SU-DHL-6 (cell line): ENCODE data around the gene CRMP1.

ENCODE experiments used
- H2AFZ ChIP-seq: fragments of 200-600 bp; sonication (generic); 2 replicates; pipeline ENCODE4 v1.6.1; 2014; ENCODE audit warnings: low read depth, mild to moderate bottlenecking, moderate library complexity, mixed read lengths, antibody characterized with exemption, low read length; ENCODE audit not compliant: severe bottlenecking
- H3F3A ChIP-seq: fragments of 200-600 bp; shearing (Covaris generic); 2 replicates; pipeline ENCODE4 v1.6.0; 2016; ENCODE audit warnings: antibody characterized with exemption, mild to moderate bottlenecking; ENCODE audit not compliant: insufficient read depth
- H3K27ac ChIP-seq: fragments of 200-600 bp; sonication (generic); 2 replicates; pipeline ENCODE4 v1.5.1; 2016; ENCODE audit warnings: low read depth, mild to moderate bottlenecking, low read length, moderate library complexity, mixed read lengths
- H3K27me3 ChIP-seq: fragments of 200-600 bp; sonication (generic), shearing (Covaris generic); 2 replicates; pipeline ENCODE4 v1.6.0; 2014; ENCODE audit warnings: mild to moderate bottlenecking, low read length
- H3K36me3 ChIP-seq: fragments of 200-600 bp; sonication (generic); 2 replicates; pipeline ENCODE4 v1.6.1; 2014; ENCODE audit warnings: mild to moderate bottlenecking, low read length, mixed read lengths
- H3K4me2 ChIP-seq: fragments of 300-600, 200-600 bp; shearing (Covaris generic), sonication (generic); 2 replicates; pipeline ENCODE4 v1.6.0; 2014; ENCODE audit warnings: low read length, low read depth, mild to moderate bottlenecking; ENCODE audit not compliant: poor library complexity, severe bottlenecking
- H3K4me3 ChIP-seq: fragments of 200-600 bp; sonication (generic); 2 replicates; pipeline ENCODE4 v1.5.1; 2014; ENCODE audit warnings: antibody characterized with exemption, low read length, mild to moderate bottlenecking, mixed read lengths; ENCODE audit not compliant: insufficient read depth, poor library complexity, severe bottlenecking
- H3K79me2 ChIP-seq: fragments of 200-600 bp; sonication (generic); 2 replicates; pipeline ENCODE4 v1.6.1; 2014; ENCODE audit warnings: mild to moderate bottlenecking, low read length, moderate library complexity; ENCODE audit not compliant: insufficient read depth
- H3K9ac ChIP-seq: fragments of 200-600 bp; sonication (generic); 2 replicates; pipeline ENCODE4 v1.7.0; 2014; ENCODE audit warnings: mild to moderate bottlenecking, low read length
- H3K9me2 ChIP-seq: fragments of 200-600 bp; sonication (generic); replicated peaks from 2 replicates; pipeline ENCODE4 v1.6.1; 2014; ENCODE audit warnings: low read length; ENCODE audit not compliant: insufficient read depth
- H3K9me3 ChIP-seq: fragments of 200-600 bp; sonication (generic); 2 replicates; pipeline ENCODE4 v1.6.1; 2014; ENCODE audit warnings: low read length, mixed read lengths; ENCODE audit not compliant: insufficient read depth
- H4K20me1 ChIP-seq: fragments of 200-600 bp; sonication (generic); 2 replicates; pipeline ENCODE4 v1.6.1; 2014; ENCODE audit warnings: low read depth, mild to moderate bottlenecking, antibody characterized with exemption, low read length, moderate library complexity, mixed read lengths
- EZH2phosphoT487 ChIP-seq: fragments of 200-600 bp; sonication (generic), shearing (Covaris generic); conservative IDR thresholded peaks from 2 replicates; pipeline ENCODE4 v1.6.1; 2018; ENCODE audit warnings: mild to moderate bottlenecking, antibody characterized with exemption, low read length, moderate library complexity, mixed read lengths
- TF ChIP-seq, protein P1 (sequence below): fragments of 200-600 bp; sonication (generic); IDR thresholded peaks from one replicate; pipeline ENCODE4 v1.5.1; 2017; ENCODE audit warnings: antibody characterized with exemption, mild to moderate bottlenecking, low read length, moderate library complexity; ENCODE audit not compliant: insufficient read depth, poor library complexity, severe bottlenecking

The CRMP1 gene

GRCh38 chr4:5927116-5927515, 34.2 kb upstream of the CRMP1 start:
- Histone ChIP-seq H3F3A (no peaks in the 10 kb centered on the region), H3K79me2 (no peaks in the 10 kb centered on the region), H4K20me1 (no peaks in the 10 kb centered on the region), H3K27me3 (no peaks in the 10 kb centered on the region), H3K9me2 (no peaks in the 10 kb centered on the region), H3K27ac (no peak overlapping the region), H2AFZ (no peak overlapping the region), H3K4me3 (no peak overlapping the region), H3K9ac (no peak overlapping the region), H3K4me2 (no peak overlapping the region), H3K36me3 (no peaks in the 10 kb centered on the region), H3K9me3 (no peaks in the 10 kb centered on the region)
- TF ChIP-seq, protein P1, sequence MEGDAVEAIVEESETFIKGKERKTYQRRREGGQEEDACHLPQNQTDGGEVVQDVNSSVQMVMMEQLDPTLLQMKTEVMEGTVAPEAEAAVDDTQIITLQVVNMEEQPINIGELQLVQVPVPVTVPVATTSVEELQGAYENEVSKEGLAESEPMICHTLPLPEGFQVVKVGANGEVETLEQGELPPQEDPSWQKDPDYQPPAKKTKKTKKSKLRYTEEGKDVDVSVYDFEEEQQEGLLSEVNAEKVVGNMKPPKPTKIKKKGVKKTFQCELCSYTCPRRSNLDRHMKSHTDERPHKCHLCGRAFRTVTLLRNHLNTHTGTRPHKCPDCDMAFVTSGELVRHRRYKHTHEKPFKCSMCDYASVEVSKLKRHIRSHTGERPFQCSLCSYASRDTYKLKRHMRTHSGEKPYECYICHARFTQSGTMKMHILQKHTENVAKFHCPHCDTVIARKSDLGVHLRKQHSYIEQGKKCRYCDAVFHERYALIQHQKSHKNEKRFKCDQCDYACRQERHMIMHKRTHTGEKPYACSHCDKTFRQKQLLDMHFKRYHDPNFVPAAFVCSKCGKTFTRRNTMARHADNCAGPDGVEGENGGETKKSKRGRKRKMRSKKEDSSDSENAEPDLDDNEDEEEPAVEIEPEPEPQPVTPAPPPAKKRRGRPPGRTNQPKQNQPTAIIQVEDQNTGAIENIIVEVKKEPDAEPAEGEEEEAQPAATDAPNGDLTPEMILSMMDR: no peak
- TF ChIP-seq EZH2phosphoT487: no peak

- Histone ChIP-seq H4K20me1 (no peaks in the 10 kb centered on the region), H3K9me3 (no peaks in the 10 kb centered on the region), H3F3A (no peaks in the 10 kb centered on the region), H3K27me3 (no peaks in the 10 kb centered on the region), H3K9me2 (no peaks in the 10 kb centered on the region), H3K4me2 (no peak overlapping the region), H3K79me2 (no peaks in the 10 kb centered on the region), H3K27ac (no peak overlapping the region), H2AFZ (no peak overlapping the region), H3K36me3 (no peaks in the 10 kb centered on the region), H3K4me3 (no peak overlapping the region), H3K9ac (no peak overlapping the region)
- TF ChIP-seq, protein P1: no peak
- no peak for TF ChIP-seq EZH2phosphoT487
These were observed 33.7 kb upstream of the CRMP1 start for GRCh38 chr4:5926598-5926997.

DNA sequence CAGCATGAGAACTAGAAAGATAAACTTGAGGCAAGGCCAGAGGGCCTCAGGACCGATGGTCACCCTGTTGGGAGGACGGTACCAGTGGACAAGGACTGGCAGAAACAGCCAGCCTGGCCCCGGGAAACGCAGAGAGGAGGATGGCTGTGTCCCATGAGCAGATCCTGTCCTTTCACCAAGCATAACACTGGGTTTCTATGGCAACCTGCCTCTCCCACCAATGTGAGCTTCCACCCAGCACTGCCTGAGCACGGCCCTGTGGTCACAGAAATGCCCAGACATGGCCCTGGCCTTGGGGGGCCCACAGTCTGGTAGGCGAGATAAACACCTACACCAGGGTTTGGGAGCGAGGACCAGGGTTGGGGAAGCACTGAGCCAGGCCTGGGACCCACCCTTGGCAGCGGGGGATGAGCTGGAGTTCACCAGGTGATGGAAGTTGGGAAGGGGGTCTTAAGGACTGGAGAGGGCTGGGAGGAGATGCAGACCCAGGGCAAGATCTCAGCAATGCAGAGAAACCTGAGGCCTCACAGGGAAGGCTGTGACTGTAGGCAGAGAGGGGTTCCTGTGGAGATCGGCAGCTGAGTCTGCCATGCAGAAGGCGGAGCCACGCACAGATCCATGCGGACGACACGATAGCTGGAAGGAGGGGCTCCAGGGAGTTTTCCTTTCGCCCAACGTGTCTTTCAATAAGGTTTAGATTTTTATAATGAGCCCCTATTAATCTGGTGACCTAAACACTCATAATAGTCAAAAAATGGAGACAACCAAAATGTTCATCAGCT, 32.7 kb upstream of the CRMP1 start:
- H3K27ac ChIP-seq: no peak overlapping the region
- H3K9me3 ChIP-seq: no peaks in the 10 kb centered on the region
- no peaks in the 10 kb centered on the region for H4K20me1 ChIP-seq
- no peak overlapping the region for H3K9ac ChIP-seq
- H3K4me2 ChIP-seq: no peak overlapping the region
- H3K9me2 ChIP-seq: no peaks in the 10 kb centered on the region
- H3F3A ChIP-seq: no peaks in the 10 kb centered on the region
- no peak overlapping the region for H2AFZ ChIP-seq
- no peaks in the 10 kb centered on the region for H3K79me2 ChIP-seq
- TF ChIP-seq, protein P1: no peak
- TF ChIP-seq EZH2phosphoT487: no peak
- H3K36me3 ChIP-seq: no peaks in the 10 kb centered on the region
- no peak overlapping the region for H3K4me3 ChIP-seq
- H3K27me3 ChIP-seq: no peaks in the 10 kb centered on the region
